NCI-H146 treated with DMSO at 0.1 percent for 48 hours (cell line): ENCODE data around the gene SARNP.
"Not testable (repeated sequence)": the region's sequence is repeated elsewhere in the genome, so short reads cannot be mapped to it uniquely, and the experiment has no call there.

Experiments used
- DNase-seq: peaks from one replicate; lab custom pipeline; 2025; ENCODE audit not compliant: unreplicated experiment; lab: John Stamatoyannopoulos, UW

Gene SARNP

GRCh38 chr12:55839345-55840140, 22.0 kb upstream of the SARNP start:
- DNase-seq = no peak

- no peak for DNase-seq
Observed at GRCh38 chr12:55838361-55838760, 20.8 kb upstream of the SARNP start.

GRCh38 chr12:55834400-55834799, 16.9 kb upstream of the SARNP start:
- not testable (repeated sequence) for DNase-seq

- DNase-seq = no peak
Observed at GRCh38 chr12:55833056-55833455, 15.5 kb upstream of the SARNP start.

- DNase-seq = no peak
Observed at GRCh38 chr12:55831447-55831815, 13.9 kb upstream of the SARNP start.

- DNase-seq = peak; percentile 50
Observed at GRCh38 chr12:55830601-55831446, 13.3 kb upstream of the SARNP start.

GRCh38 chr12:55829967-55830600, 12.6 kb upstream of the SARNP start:
- DNase-seq = peak; percentile 41

- no peak for DNase-seq
Observed at GRCh38 chr12:55828357-55828756, 10.8 kb upstream of the SARNP start.

GRCh38 chr12:55827806-55828205, 10.3 kb upstream of the SARNP start:
- DNase-seq = no peak

- DNase-seq = no peak
Observed at GRCh38 chr12:55824726-55825125, 7.2 kb upstream of the SARNP start.

GRCh38 chr12:55823419-55823818, 5.9 kb upstream of the SARNP start:
- no peak for DNase-seq

GRCh38 chr12:55822228-55822627, 4.7 kb upstream of the SARNP start:
- DNase-seq = no peak

- no peak for DNase-seq
Observed at GRCh38 chr12:55820679-55821078, 3.2 kb upstream of the SARNP start.

- DNase-seq = no peak
Observed at GRCh38 chr12:55818886-55819285, 1.4 kb upstream of the SARNP start.

GRCh38 chr12:55818140-55818728, 710 bp upstream of the SARNP start:
- DNase-seq = no peak

GRCh38 chr12:55816881-55817344, 611 bp downstream of the SARNP start:
- no peak for DNase-seq

- no peak for DNase-seq
Observed at GRCh38 chr12:55815473-55815872, 2.1 kb downstream of the SARNP start.

- DNase-seq = no peak
Observed at GRCh38 chr12:55814257-55814656, 3.3 kb downstream of the SARNP start.

GRCh38 chr12:55812088-55812487, 5.4 kb downstream of the SARNP start:
- no peak for DNase-seq

- DNase-seq = no peak
Observed at GRCh38 chr12:55809274-55809673, 8.2 kb downstream of the SARNP start.

- no peak for DNase-seq
Observed at GRCh38 chr12:55806982-55807381, 10.5 kb downstream of the SARNP start.
